Activated CD4-positive, alpha-beta T cell treated with anti-CD3 and anti-CD28 coated beads, Interleukin-10, Interleukin-2, amounts not matched to agents 100 ng/mL and 50 ng/mL, durations not matched to agents 16 hours and 8 hours (primary cell): ENCODE data around the gene MIGA1.
A peak's percentile ranks its signal among the peaks of the same experiment; 100 is the strongest.

Experiments
- DNase-seq: peaks from one replicate; pipeline ENCODE4 v3.0.0-alpha.2; 2020

Gene MIGA1

GRCh38 chr1:77925956-77926355 is 146.5 kb downstream of the MIGA1 start:
- DNase-seq: no peak

- peak; percentile 53 for DNase-seq
These were observed 147.3 kb downstream of the MIGA1 start for GRCh38 chr1:77926561-77927357.

DNA sequence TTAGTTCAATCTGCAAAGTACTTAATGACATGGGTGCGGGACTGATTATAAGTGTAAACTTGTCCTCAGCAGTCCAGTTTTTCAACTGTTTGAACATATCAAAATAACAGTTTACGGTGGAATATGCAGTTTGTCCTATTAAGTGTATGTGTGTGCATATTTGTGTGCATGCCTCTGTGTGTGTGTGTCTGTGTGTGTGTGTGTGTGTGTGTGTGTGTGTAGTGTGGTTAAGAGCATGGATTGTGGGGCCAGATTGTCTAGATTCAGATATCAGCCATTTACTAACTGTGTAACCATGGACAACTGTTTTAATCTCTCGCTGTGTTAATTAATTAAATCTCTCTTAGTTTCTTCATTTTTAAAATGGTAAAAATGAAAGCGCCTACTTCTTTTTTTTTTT is 148.0 kb downstream of the MIGA1 start:
- DNase-seq: no peak
